ENCODE data around the gene DPYD.

Gene DPYD

GRCh38 chr1:97489834-97490233 is 431.0 kb downstream of the DPYD start:
- H3K36me3 ChIP-seq (ENCODE audit: insufficient read depth, insufficient read length, low read length): no peaks in the 10 kb centered on the region
- no peaks in the 10 kb centered on the region for H3K9me3 ChIP-seq (ENCODE audit: insufficient read depth, low read length)
- H3K27me3 ChIP-seq (ENCODE audit: insufficient read depth, insufficient read length): no peaks in the 10 kb centered on the region
- no peaks in the 10 kb centered on the region for H3K4me1 ChIP-seq (ENCODE audit: insufficient read depth, insufficient read length)
- no peak for DNase-seq (ENCODE audit: low read depth, low spot score)
- TF ChIP-seq SUZ12 (IDR thresholded peaks at IDR 0.05; ENCODE audit: extremely low read depth, insufficient read depth, insufficient read length): no peak
- TF ChIP-seq YY1 (IDR thresholded peaks at IDR 0.05; ENCODE audit: insufficient read depth, insufficient read length): no peak
- no peak overlapping the region for H3K4me3 ChIP-seq (ENCODE audit: insufficient read length, low read depth)
- no peak overlapping the region for H3K9ac ChIP-seq (ENCODE audit: insufficient read length, low read depth)

GRCh38 chr1:97488530-97488929 is 432.3 kb downstream of the DPYD start:
- Histone ChIP-seq H3K9me3 (ENCODE audit: insufficient read depth, low read length) (no peaks in the 10 kb centered on the region), H3K27me3 (ENCODE audit: insufficient read depth, insufficient read length) (no peaks in the 10 kb centered on the region), H3K4me1 (ENCODE audit: insufficient read depth, insufficient read length) (no peaks in the 10 kb centered on the region), H3K9ac (ENCODE audit: insufficient read length, low read depth) (no peak overlapping the region), H3K36me3 (ENCODE audit: insufficient read depth, insufficient read length, low read length) (no peaks in the 10 kb centered on the region), H3K4me3 (ENCODE audit: insufficient read length, low read depth) (no peak overlapping the region)
- DNase-seq (ENCODE audit: low read depth, low spot score): no peak
- TF ChIP-seq ZNF274 (IDR thresholded peaks at IDR 0.05; ENCODE audit: low read depth, low read length): no peak
- TF ChIP-seq SUZ12 (IDR thresholded peaks at IDR 0.05; ENCODE audit: extremely low read depth, insufficient read depth, insufficient read length): no peak
- no peak for TF ChIP-seq YY1 (IDR thresholded peaks at IDR 0.05; ENCODE audit: insufficient read depth, insufficient read length)

DNA sequence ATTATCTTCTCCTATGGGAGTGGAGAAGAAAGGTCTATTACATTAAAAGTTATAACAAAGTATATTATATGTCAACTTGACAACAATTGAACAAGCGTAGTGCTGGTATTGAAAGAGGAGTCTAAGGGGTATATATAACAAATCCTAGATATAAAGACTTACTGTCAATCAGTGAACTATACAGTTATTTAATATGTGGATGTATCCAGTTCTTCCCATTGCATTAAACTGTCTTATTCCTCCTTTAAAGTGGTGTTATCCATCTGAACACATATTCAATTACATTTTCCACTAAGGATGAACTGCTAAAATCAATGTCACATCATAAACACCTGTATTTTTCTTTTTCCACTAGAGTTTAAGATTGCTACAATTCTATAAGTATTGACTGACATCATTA is 438.8 kb downstream of the DPYD start:
- no peaks in the 10 kb centered on the region for H3K36me3 ChIP-seq (ENCODE audit: insufficient read depth, insufficient read length, low read length)
- H3K27me3 ChIP-seq (ENCODE audit: insufficient read depth, insufficient read length): no peaks in the 10 kb centered on the region
- TF ChIP-seq YY1 (IDR thresholded peaks at IDR 0.05; ENCODE audit: insufficient read depth, insufficient read length): no peak
- no peak for TF ChIP-seq ZNF274 (IDR thresholded peaks at IDR 0.05; ENCODE audit: low read depth, low read length)
- no peaks in the 10 kb centered on the region for H3K9me3 ChIP-seq (ENCODE audit: insufficient read depth, low read length)
- H3K4me1 ChIP-seq (ENCODE audit: insufficient read depth, insufficient read length): no peaks in the 10 kb centered on the region
- DNase-seq (ENCODE audit: low read depth, low spot score): no peak
- H3K9ac ChIP-seq (ENCODE audit: insufficient read length, low read depth): no peak overlapping the region
- no peak overlapping the region for H3K4me3 ChIP-seq (ENCODE audit: insufficient read length, low read depth)

DNA sequence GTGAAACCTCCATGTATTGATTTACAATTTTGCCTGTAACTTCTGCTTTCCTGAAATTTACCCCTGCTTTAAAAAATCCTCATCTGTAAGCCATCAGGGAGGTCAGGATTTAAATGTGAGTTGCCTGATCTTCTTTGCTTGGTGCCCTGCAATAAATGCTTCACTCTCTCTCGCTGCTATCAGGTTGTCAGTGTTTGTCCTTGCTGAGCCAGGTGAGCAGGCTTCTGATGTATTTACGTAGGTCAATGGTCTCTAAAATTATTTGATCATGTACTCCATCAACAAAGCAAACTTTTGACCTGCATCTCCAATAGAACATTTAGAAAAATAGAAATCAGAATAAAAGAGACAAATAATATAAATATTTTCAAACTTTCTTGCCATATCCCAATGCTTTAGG is 453.4 kb downstream of the DPYD start:
- H3K4me1 ChIP-seq (ENCODE audit: insufficient read depth, insufficient read length): no peaks in the 10 kb centered on the region
- no peak for DNase-seq (ENCODE audit: low read depth, low spot score)
- H3K36me3 ChIP-seq (ENCODE audit: insufficient read depth, insufficient read length, low read length): no peaks in the 10 kb centered on the region
- no peak overlapping the region for H3K4me3 ChIP-seq (ENCODE audit: insufficient read length, low read depth)
- no peaks in the 10 kb centered on the region for H3K27me3 ChIP-seq (ENCODE audit: insufficient read depth, insufficient read length)
- peaks cover 12% of the 10 kb centered on the region; the same call in 1 of the 2 replicates for H3K9me3 ChIP-seq (ENCODE audit: insufficient read depth, low read length)
- no peak for TF ChIP-seq YY1 (IDR thresholded peaks at IDR 0.05; ENCODE audit: insufficient read depth, insufficient read length)
- TF ChIP-seq SUZ12 (IDR thresholded peaks at IDR 0.05; ENCODE audit: extremely low read depth, insufficient read depth, insufficient read length): no peak
- TF ChIP-seq ZNF274 (IDR thresholded peaks at IDR 0.05; ENCODE audit: low read depth, low read length): no peak
- no peak overlapping the region for H3K9ac ChIP-seq (ENCODE audit: insufficient read length, low read depth)

- no peaks in the 10 kb centered on the region for H3K4me1 ChIP-seq (ENCODE audit: insufficient read depth, insufficient read length)
- no peak for DNase-seq (ENCODE audit: low read depth, low spot score)
- no peak overlapping the region for H3K4me3 ChIP-seq (ENCODE audit: insufficient read length, low read depth)
- no peak overlapping the region for H3K9ac ChIP-seq (ENCODE audit: insufficient read length, low read depth)
- H3K27me3 ChIP-seq (ENCODE audit: insufficient read depth, insufficient read length): no peaks in the 10 kb centered on the region
- peaks cover 12% of the 10 kb centered on the region; the same call in 1 of the 2 replicates for H3K9me3 ChIP-seq (ENCODE audit: insufficient read depth, low read length)
- H3K36me3 ChIP-seq (ENCODE audit: insufficient read depth, insufficient read length, low read length): no peaks in the 10 kb centered on the region
- no peak for TF ChIP-seq ZNF274 (IDR thresholded peaks at IDR 0.05; ENCODE audit: low read depth, low read length)
- TF ChIP-seq SUZ12 (IDR thresholded peaks at IDR 0.05; ENCODE audit: extremely low read depth, insufficient read depth, insufficient read length): no peak
- no peak for TF ChIP-seq YY1 (IDR thresholded peaks at IDR 0.05; ENCODE audit: insufficient read depth, insufficient read length)
These were observed 456.5 kb downstream of the DPYD start for GRCh38 chr1:97464305-97464704.

GRCh38 chr1:97461782-97462181 is 459.1 kb downstream of the DPYD start:
- H3K27me3 ChIP-seq (ENCODE audit: insufficient read depth, insufficient read length): no peaks in the 10 kb centered on the region
- H3K9ac ChIP-seq (ENCODE audit: insufficient read length, low read depth): no peak overlapping the region
- DNase-seq (ENCODE audit: low read depth, low spot score): no peak
- H3K9me3 ChIP-seq (ENCODE audit: insufficient read depth, low read length): peaks cover 12% of the 10 kb centered on the region; the same call in 1 of the 2 replicates
- no peak for TF ChIP-seq ZNF274 (IDR thresholded peaks at IDR 0.05; ENCODE audit: low read depth, low read length)
- TF ChIP-seq SUZ12 (IDR thresholded peaks at IDR 0.05; ENCODE audit: extremely low read depth, insufficient read depth, insufficient read length): no peak
- no peak for TF ChIP-seq YY1 (IDR thresholded peaks at IDR 0.05; ENCODE audit: insufficient read depth, insufficient read length)
- no peak overlapping the region for H3K4me3 ChIP-seq (ENCODE audit: insufficient read length, low read depth)
- H3K4me1 ChIP-seq (ENCODE audit: insufficient read depth, insufficient read length): no peaks in the 10 kb centered on the region
- H3K36me3 ChIP-seq (ENCODE audit: insufficient read depth, insufficient read length, low read length): no peaks in the 10 kb centered on the region

DNA sequence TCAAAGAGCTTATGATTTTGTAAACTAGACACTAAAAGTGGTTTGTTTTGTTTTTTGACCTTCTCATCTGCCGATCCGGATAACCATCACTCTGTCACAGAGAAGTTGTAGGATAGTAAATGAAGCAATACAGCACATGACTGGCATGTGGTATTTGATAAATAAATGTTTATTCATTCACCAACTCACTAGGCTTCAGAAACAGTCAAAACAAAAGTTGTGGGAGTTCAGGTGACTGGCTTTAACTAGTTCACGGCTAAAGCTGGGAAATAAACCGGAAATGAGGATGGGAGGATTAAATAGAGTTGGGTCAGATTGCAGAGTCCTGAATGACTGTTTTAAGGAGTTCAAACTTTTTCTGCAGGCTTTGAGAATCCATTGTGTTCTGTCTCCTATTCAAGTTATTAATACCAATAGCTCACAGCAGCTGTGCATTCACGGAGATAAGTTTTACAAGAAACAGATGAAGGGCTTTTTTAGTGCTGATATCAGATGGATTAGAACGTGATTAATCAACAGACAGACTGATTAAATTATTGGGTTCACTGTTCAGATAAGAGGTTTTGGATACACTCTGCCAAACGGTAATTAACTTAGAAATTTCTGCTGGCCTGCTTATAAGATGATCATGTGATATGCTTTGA is 463.3 kb downstream of the DPYD start:
- no peaks in the 10 kb centered on the region for H3K4me1 ChIP-seq (ENCODE audit: insufficient read depth, insufficient read length)
- no peaks in the 10 kb centered on the region for H3K9me3 ChIP-seq (ENCODE audit: insufficient read depth, low read length)
- H3K36me3 ChIP-seq (ENCODE audit: insufficient read depth, insufficient read length, low read length): no peaks in the 10 kb centered on the region
- H3K9ac ChIP-seq (ENCODE audit: insufficient read length, low read depth): no peak overlapping the region
- DNase-seq (ENCODE audit: low read depth, low spot score): no peak
- no peaks in the 10 kb centered on the region for H3K27me3 ChIP-seq (ENCODE audit: insufficient read depth, insufficient read length)
- no peak for TF ChIP-seq YY1 (IDR thresholded peaks at IDR 0.05; ENCODE audit: insufficient read depth, insufficient read length)
- TF ChIP-seq SUZ12 (IDR thresholded peaks at IDR 0.05; ENCODE audit: extremely low read depth, insufficient read depth, insufficient read length): no peak
- no peak for TF ChIP-seq ZNF274 (IDR thresholded peaks at IDR 0.05; ENCODE audit: low read depth, low read length)
- no peak overlapping the region for H3K4me3 ChIP-seq (ENCODE audit: insufficient read length, low read depth)
